Measurements from ENCODE around the gene RSRC2.
"Not testable (repeated sequence)": the region's sequence is repeated elsewhere in the genome, so short reads cannot be mapped to it uniquely, and the experiment has no call there.

Gene RSRC2

GRCh38 chr12:122517877-122518276 is 8.9 kb downstream of the RSRC2 start:
- DNase-seq (ENCODE audit: low read depth) = no peak

- DNase-seq (ENCODE audit: low read depth) = no peak
These were observed 10.0 kb downstream of the RSRC2 start for GRCh38 chr12:122516544-122517361.

- DNase-seq (ENCODE audit: low read depth) = no peak
These were observed 11.5 kb downstream of the RSRC2 start for GRCh38 chr12:122515275-122515674.

GRCh38 chr12:122513660-122514059 is 13.1 kb downstream of the RSRC2 start:
- no peak for DNase-seq (ENCODE audit: low read depth)

GRCh38 chr12:122513028-122513427 is 13.7 kb downstream of the RSRC2 start:
- not testable (repeated sequence) for DNase-seq (ENCODE audit: low read depth)

- DNase-seq (ENCODE audit: low read depth) = no peak
These were observed 18.6 kb downstream of the RSRC2 start for GRCh38 chr12:122508163-122508562.

GRCh38 chr12:122506393-122506938 is 20.3 kb downstream of the RSRC2 start:
- no peak for DNase-seq (ENCODE audit: low read depth)

GRCh38 chr12:122505419-122506051 is 21.2 kb downstream of the RSRC2 start:
- no peak for DNase-seq (ENCODE audit: low read depth)

GRCh38 chr12:122503783-122504590 is 22.7 kb downstream of the RSRC2 start:
- DNase-seq (ENCODE audit: low read depth) = no peak

- DNase-seq (ENCODE audit: low read depth) = no peak
These were observed 23.5 kb downstream of the RSRC2 start for GRCh38 chr12:122503147-122503751.

- no peak for DNase-seq (ENCODE audit: low read depth)
These were observed 25.2 kb downstream of the RSRC2 start for GRCh38 chr12:122501489-122501989.

GRCh38 chr12:122500685-122501488 is 25.8 kb downstream of the RSRC2 start, which contains the start of gene ZCCHC8:
TSS of gene ZCCHC8 (minus strand) at chr12:122500932. CDS start at chr12:122500840, 92 bp downstream.
- peak; percentile 95 for DNase-seq (ENCODE audit: low read depth)

GRCh38 chr12:122499991-122500684 is 26.6 kb downstream of the RSRC2 start:
- peak; percentile 10 for DNase-seq (ENCODE audit: low read depth)

- DNase-seq (ENCODE audit: low read depth) = no peak
These were observed 31.5 kb downstream of the RSRC2 start for GRCh38 chr12:122495258-122495657.

- DNase-seq (ENCODE audit: low read depth) = not testable (repeated sequence)
These were observed 33.5 kb downstream of the RSRC2 start for GRCh38 chr12:122493222-122493621.

GRCh38 chr12:122491991-122492390 is 34.7 kb downstream of the RSRC2 start:
- no peak for DNase-seq (ENCODE audit: low read depth)

- DNase-seq (ENCODE audit: low read depth) = no peak
These were observed 37.7 kb downstream of the RSRC2 start for GRCh38 chr12:122489038-122489437.

GRCh38 chr12:122487807-122488206 is 38.9 kb downstream of the RSRC2 start:
- DNase-seq (ENCODE audit: low read depth) = not testable (repeated sequence)

GRCh38 chr12:122486805-122487426 is 39.8 kb downstream of the RSRC2 start:
- no peak for DNase-seq (ENCODE audit: low read depth)
